OCI-LY3 (cell line): ENCODE results near the gene UBL5.

Source experiments
- CTCF ChIP-seq: fragments of 200-600, 300-600 bp; sonication (generic); IDR thresholded peaks from 2 replicates; pipeline ENCODE4 v1.5.1; 2014; ENCODE audit warnings: antibody characterized with exemption, low read length, low read depth
- EZH2phosphoT487 ChIP-seq: fragments of 200-600 bp; shearing (Covaris generic); IDR thresholded peaks from 2 replicates; pipeline ENCODE4 v1.6.1; 2018; ENCODE audit warnings: antibody characterized with exemption, mixed run types, low read depth

GRCh38 chr19:9797871-9798270 lies 29.8 kb upstream of the UBL5 start:
- TF ChIP-seq CTCF (no peak), EZH2phosphoT487 (no peak)
